ENCODE measurements around the gene ENPP7.
"Not testable (repeated sequence)": the region's sequence is repeated elsewhere in the genome, so short reads cannot be mapped to it uniquely, and the experiment has no call there.

GRCh38 chr17:79772726-79773125 lies 42.0 kb downstream of the ENPP7 start:
- TF ChIP-seq CTCF (IDR thresholded peaks at IDR 0.05; ENCODE audit: low read depth, low read length); EZH2phosphoT487 (IDR thresholded peaks at IDR 0.05; ENCODE audit: low read depth): not testable (repeated sequence)
